Fibroblast of lung (primary cell): ENCODE measurements around the gene XIRP2.

ENCODE experiments used
- EZH2 ChIP-seq: IDR thresholded peaks from 2 replicates; pipeline ENCODE4 v1.5.1; 2012; ENCODE audit warnings: low read length, control low read depth, mild to moderate bottlenecking; ENCODE audit errors: missing control alignments
- TF ChIP-seq, protein P1 (sequence below), 2 donors: IDR thresholded peaks in 1 of 2; conservative IDR thresholded peaks in 1 of 2; 1 replicate in 1 of 2; 2 replicates in 1 of 2; pipeline ENCODE4 v1.5.1; 2011 to 2012; ENCODE audit warnings: low read length in 2 of 2, control low read depth in 1 of 2, inconsistent platforms in 1 of 2, low read depth in 1 of 2, mild to moderate bottlenecking in 1 of 2

- TF ChIP-seq, protein P1, sequence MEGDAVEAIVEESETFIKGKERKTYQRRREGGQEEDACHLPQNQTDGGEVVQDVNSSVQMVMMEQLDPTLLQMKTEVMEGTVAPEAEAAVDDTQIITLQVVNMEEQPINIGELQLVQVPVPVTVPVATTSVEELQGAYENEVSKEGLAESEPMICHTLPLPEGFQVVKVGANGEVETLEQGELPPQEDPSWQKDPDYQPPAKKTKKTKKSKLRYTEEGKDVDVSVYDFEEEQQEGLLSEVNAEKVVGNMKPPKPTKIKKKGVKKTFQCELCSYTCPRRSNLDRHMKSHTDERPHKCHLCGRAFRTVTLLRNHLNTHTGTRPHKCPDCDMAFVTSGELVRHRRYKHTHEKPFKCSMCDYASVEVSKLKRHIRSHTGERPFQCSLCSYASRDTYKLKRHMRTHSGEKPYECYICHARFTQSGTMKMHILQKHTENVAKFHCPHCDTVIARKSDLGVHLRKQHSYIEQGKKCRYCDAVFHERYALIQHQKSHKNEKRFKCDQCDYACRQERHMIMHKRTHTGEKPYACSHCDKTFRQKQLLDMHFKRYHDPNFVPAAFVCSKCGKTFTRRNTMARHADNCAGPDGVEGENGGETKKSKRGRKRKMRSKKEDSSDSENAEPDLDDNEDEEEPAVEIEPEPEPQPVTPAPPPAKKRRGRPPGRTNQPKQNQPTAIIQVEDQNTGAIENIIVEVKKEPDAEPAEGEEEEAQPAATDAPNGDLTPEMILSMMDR (conservative IDR thresholded peaks at IDR 0.05 in 1 of 2, IDR thresholded peaks at IDR 0.05 in 1 of 2; ENCODE audit: low read depth in 1 of 2, low read length in 2 of 2) = no peak
- TF ChIP-seq EZH2 = no peak
Observed at GRCh38 chr2:167114018-167114417, 225.7 kb downstream of the XIRP2 start.
